Measurements from ENCODE around the gene MYOCOS.
A peak's percentile ranks its signal among the peaks of the same experiment; 100 is the strongest.

Gene MYOCOS

DNA sequence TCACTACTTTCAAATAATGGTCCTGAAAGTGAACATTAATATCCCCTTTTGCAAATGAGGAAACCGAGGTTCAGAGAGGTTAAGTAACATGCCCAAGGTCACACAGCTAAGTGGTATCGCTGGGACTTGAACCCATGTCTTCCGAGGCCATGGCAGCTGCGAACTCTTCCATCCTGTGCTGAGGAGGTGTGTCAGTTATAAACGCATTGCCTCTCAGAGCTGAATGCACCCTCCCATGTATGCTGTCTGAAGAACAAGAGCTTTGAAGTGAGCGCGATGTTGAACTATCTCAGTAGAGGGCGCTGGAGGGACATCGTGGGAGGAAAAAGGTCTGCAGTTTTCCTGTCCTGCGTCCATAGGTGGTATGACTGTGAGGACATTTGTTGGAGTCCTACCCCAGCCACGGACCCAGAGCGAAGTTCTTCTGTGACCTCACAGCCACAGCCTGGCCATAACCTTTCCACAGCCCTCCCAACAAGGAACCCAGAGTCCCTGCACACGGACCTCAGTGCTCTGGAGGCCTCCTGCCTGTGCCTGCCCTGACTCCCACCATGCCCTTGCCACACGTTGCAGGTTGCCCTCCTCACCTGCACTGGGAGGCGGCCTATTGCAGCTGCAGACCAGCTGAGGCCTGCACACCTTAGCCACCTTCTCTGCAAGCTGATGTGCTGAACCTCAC, 22.9 kb downstream of the MYOCOS start:
- no peak for TF ChIP-seq EZH2phosphoT487 (IDR thresholded peaks at IDR 0.05; ENCODE audit: borderline replicate concordance, low read length)
- TF ChIP-seq, protein P1, sequence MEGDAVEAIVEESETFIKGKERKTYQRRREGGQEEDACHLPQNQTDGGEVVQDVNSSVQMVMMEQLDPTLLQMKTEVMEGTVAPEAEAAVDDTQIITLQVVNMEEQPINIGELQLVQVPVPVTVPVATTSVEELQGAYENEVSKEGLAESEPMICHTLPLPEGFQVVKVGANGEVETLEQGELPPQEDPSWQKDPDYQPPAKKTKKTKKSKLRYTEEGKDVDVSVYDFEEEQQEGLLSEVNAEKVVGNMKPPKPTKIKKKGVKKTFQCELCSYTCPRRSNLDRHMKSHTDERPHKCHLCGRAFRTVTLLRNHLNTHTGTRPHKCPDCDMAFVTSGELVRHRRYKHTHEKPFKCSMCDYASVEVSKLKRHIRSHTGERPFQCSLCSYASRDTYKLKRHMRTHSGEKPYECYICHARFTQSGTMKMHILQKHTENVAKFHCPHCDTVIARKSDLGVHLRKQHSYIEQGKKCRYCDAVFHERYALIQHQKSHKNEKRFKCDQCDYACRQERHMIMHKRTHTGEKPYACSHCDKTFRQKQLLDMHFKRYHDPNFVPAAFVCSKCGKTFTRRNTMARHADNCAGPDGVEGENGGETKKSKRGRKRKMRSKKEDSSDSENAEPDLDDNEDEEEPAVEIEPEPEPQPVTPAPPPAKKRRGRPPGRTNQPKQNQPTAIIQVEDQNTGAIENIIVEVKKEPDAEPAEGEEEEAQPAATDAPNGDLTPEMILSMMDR (IDR thresholded peaks at IDR 0.05; ENCODE audit: low read depth, low read length, poor library complexity, severe bottlenecking), result peak; percentile 86
- H3K36me3 ChIP-seq (ENCODE audit: control insufficient read depth, low read length), result no peaks in the 10 kb centered on the region
- H3K4me1 ChIP-seq (ENCODE audit: control insufficient read depth, low read length), result no peaks in the 10 kb centered on the region
- H3F3A ChIP-seq (ENCODE audit: control insufficient read depth, insufficient read depth), result no peaks in the 10 kb centered on the region
- no peak overlapping the region for H3K27ac ChIP-seq (ENCODE audit: low read depth, low read length)
- H3K9me2 ChIP-seq (replicated peaks; ENCODE audit: control insufficient read depth, low read length), result no peaks in the 10 kb centered on the region
- no peaks in the 10 kb centered on the region for H3K9me3 ChIP-seq (ENCODE audit: control insufficient read depth, insufficient read depth, low read length)
- H3K79me2 ChIP-seq (ENCODE audit: control insufficient read depth, low read length), result no peaks in the 10 kb centered on the region
- H3K4me2 ChIP-seq (ENCODE audit: low read length), result no peak overlapping the region
- no peaks in the 10 kb centered on the region for H3K27me3 ChIP-seq (ENCODE audit: control insufficient read depth, low read length)
- no peak overlapping the region for H3K4me3 ChIP-seq (ENCODE audit: low read length)
- H4K20me1 ChIP-seq (ENCODE audit: control insufficient read depth, insufficient read depth, low read depth, low read length), result no peaks in the 10 kb centered on the region

DNA sequence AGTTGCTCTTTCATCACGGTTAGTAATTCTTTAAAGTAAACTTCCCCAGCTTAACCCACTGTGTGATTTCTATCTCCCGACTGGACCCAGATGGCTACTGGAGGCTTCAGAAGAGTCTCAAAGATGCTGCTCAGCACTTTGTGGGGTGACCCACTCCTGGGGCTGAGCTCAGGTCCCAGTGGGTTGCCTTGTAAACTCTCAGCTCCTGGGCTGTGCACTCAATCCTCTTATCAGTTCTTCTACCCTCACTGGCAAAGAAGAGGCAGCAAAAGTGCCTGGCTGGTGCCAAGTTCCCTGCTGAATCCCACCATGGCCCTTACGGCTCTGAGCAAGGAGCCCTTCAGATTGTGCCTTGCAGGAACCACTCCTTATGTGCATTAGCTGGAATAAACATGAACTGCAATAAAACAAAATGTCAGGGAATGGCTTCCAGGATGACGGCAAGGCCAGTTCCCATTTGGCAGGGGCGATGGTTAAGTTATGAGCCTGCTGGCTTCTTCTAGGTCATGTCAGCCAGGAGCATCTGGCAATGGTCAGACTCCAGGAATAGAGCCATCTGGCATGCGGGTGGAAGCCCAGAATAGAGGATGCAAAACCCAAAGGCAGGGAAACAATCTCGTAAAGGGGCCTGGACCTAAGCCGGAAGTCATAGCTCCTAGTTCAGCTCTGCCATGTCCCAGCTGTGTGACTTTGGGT, 23.7 kb downstream of the MYOCOS start:
- 0 out of 2 replicates have a peak, but pooled peaks cover 4% of the 10 kb centered on the region for H3K27me3 ChIP-seq (ENCODE audit: control insufficient read depth, low read length)
- no peaks in the 10 kb centered on the region for H3K9me2 ChIP-seq (replicated peaks; ENCODE audit: control insufficient read depth, low read length)
- H3K4me1 ChIP-seq (ENCODE audit: control insufficient read depth, low read length), result no peaks in the 10 kb centered on the region
- H3K79me2 ChIP-seq (ENCODE audit: control insufficient read depth, low read length), result no peaks in the 10 kb centered on the region
- H3K9me3 ChIP-seq (ENCODE audit: control insufficient read depth, insufficient read depth, low read length), result no peaks in the 10 kb centered on the region
- H3K4me2 ChIP-seq (ENCODE audit: low read length), result no peak overlapping the region
- H3K36me3 ChIP-seq (ENCODE audit: control insufficient read depth, low read length), result no peaks in the 10 kb centered on the region
- H3K27ac ChIP-seq (ENCODE audit: low read depth, low read length), result no peak overlapping the region
- no peaks in the 10 kb centered on the region for H4K20me1 ChIP-seq (ENCODE audit: control insufficient read depth, insufficient read depth, low read depth, low read length)
- H3K4me3 ChIP-seq (ENCODE audit: low read length), result no peak overlapping the region
- H3F3A ChIP-seq (ENCODE audit: control insufficient read depth, insufficient read depth), result no peaks in the 10 kb centered on the region
- TF ChIP-seq, protein P1 (IDR thresholded peaks at IDR 0.05; ENCODE audit: low read depth, low read length, poor library complexity, severe bottlenecking), result no peak
- TF ChIP-seq EZH2phosphoT487 (IDR thresholded peaks at IDR 0.05; ENCODE audit: borderline replicate concordance, low read length), result no peak

DNA sequence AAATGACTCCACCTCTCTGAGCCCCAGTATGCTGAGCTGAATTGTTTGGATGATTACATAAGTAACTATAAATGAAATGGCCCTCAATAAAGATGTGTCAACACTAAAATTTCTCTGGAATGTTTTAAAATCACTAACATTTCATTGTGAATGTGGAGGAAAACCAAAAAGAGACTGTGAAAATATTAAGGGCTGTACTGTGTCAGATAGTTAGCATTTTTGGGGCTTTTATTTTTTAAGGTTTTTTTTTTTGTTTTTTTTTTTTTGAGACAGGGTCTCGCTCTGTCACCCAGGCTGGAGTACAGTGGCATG, 24.2 kb downstream of the MYOCOS start:
- Histone ChIP-seq H3K36me3 (ENCODE audit: control insufficient read depth, low read length) (no peaks in the 10 kb centered on the region), H3F3A (ENCODE audit: control insufficient read depth, insufficient read depth) (no peaks in the 10 kb centered on the region), H3K4me1 (ENCODE audit: control insufficient read depth, low read length) (no peaks in the 10 kb centered on the region), H3K4me2 (ENCODE audit: low read length) (no peak overlapping the region), H3K4me3 (ENCODE audit: low read length) (no peak overlapping the region), H3K27me3 (ENCODE audit: control insufficient read depth, low read length) (peaks cover 4% of the 10 kb centered on the region; the same call in 1 of the 2 replicates), H3K79me2 (ENCODE audit: control insufficient read depth, low read length) (no peaks in the 10 kb centered on the region), H3K27ac (ENCODE audit: low read depth, low read length) (no peak overlapping the region), H4K20me1 (ENCODE audit: control insufficient read depth, insufficient read depth, low read depth, low read length) (no peaks in the 10 kb centered on the region), H3K9me2 (replicated peaks; ENCODE audit: control insufficient read depth, low read length) (no peaks in the 10 kb centered on the region), H3K9me3 (ENCODE audit: control insufficient read depth, insufficient read depth, low read length) (no peaks in the 10 kb centered on the region)
- no peak for TF ChIP-seq EZH2phosphoT487 (IDR thresholded peaks at IDR 0.05; ENCODE audit: borderline replicate concordance, low read length)
- TF ChIP-seq, protein P1 (IDR thresholded peaks at IDR 0.05; ENCODE audit: low read depth, low read length, poor library complexity, severe bottlenecking), result no peak
